CD8-positive, alpha-beta memory T cell (primary cell): Measurements from ENCODE around the gene TBC1D17. TPM values are rescaled to one million over a fixed set of nuclear protein-coding genes. Genes with fewer than 3 reads are reported as not detected.
A peak's percentile ranks its signal among the peaks of the same experiment; 100 is the strongest.

Experiments used
- CTCF ChIA-PET: fragments of 350-600 bp; sonication (Branson Sonifier 250); formaldehyde crosslinking; loops from one replicate; lab custom pipeline; 2021; ENCODE audit warnings: antibody characterized with exemption; lab: Charles Lee
- POLR2A ChIA-PET: fragments of 350-600 bp; sonication (Branson Sonifier 250); formaldehyde crosslinking; loops from one replicate; lab custom pipeline; 2021; ENCODE audit warnings: antibody characterized with exemption; lab: Charles Lee
- DNase-seq, 5 donors: peaks; one replicate each; pipeline versions ENCODE4 v3.0.0 to v3.0.0-alpha.2; 2020 to 2022; ENCODE audit warnings: mixed read lengths in 1 of 5
- H3K27ac ChIP-seq: one replicate; pipeline ENCODE4 v1.7.0; 2013; ENCODE audit warnings: low read depth, mild to moderate bottlenecking, low read length, moderate library complexity
- H3K27me3 ChIP-seq: 2 replicates; pipeline ENCODE4 v1.7.0; 2013; ENCODE audit warnings: low read length, mild to moderate bottlenecking; ENCODE audit not compliant: insufficient read depth, poor library complexity, severe bottlenecking
- H3K36me3 ChIP-seq: 2 replicates; pipeline ENCODE4 v1.7.0; 2013; ENCODE audit warnings: mild to moderate bottlenecking, low read length, moderate library complexity; ENCODE audit not compliant: insufficient read depth
- H3K4me1 ChIP-seq: 2 replicates; pipeline ENCODE4 v1.7.0; 2013; ENCODE audit warnings: mild to moderate bottlenecking, low read length, moderate library complexity; ENCODE audit not compliant: insufficient read depth
- H3K4me3 ChIP-seq: 2 replicates; pipeline ENCODE4 v1.7.0; 2013; ENCODE audit warnings: mild to moderate bottlenecking, low read length
- H3K9me3 ChIP-seq: 2 replicates; pipeline ENCODE4 v1.7.0; 2013; ENCODE audit warnings: mild to moderate bottlenecking, low read length
- H3K27ac Mint-ChIP-seq, 8 donors: one replicate each; pipeline ENCODE4 v1.8.0; 2020 to 2021; ENCODE audit warnings: mixed read lengths in 8 of 8, mild to moderate bottlenecking in 6 of 8, inconsistent platforms in 3 of 8, moderate library complexity in 3 of 8
- H3K27me3 Mint-ChIP-seq, 2 donors: one replicate each; pipeline ENCODE4 v1.8.0; 2020 to 2021; ENCODE audit warnings: mixed read lengths in 2 of 2, mild to moderate bottlenecking in 1 of 2, moderate library complexity in 1 of 2
- H3K36me3 Mint-ChIP-seq, 3 donors: one replicate each; pipeline ENCODE4 v1.8.0; 2020 to 2021; ENCODE audit warnings: mixed read lengths in 3 of 3, inconsistent platforms in 1 of 3, mild to moderate bottlenecking in 1 of 3
- H3K4me1 Mint-ChIP-seq, 3 donors: one replicate each; pipeline ENCODE4 v1.8.0; 2020 to 2021; ENCODE audit warnings: mixed read lengths in 3 of 3, inconsistent platforms in 1 of 3, mild to moderate bottlenecking in 1 of 3
- H3K4me3 Mint-ChIP-seq, 7 donors: one replicate each; pipeline ENCODE4 v1.8.0; 2020 to 2021; ENCODE audit warnings: mixed read lengths in 7 of 7, mild to moderate bottlenecking in 6 of 7, moderate library complexity in 4 of 7, inconsistent platforms in 2 of 7
- H3K9me3 Mint-ChIP-seq, 5 donors: one replicate each; pipeline ENCODE4 v1.8.0; 2020 to 2022; ENCODE audit warnings: mixed read lengths in 5 of 5, mild to moderate bottlenecking in 3 of 5, moderate library complexity in 2 of 5, inconsistent platforms in 1 of 5
- polyA plus RNA-seq: library from polyadenylated mRNA; unstranded; fragments of 300-500 nt; fragmentation: Illumina TruSeq; gene quantifications from one replicate; pipeline ENCODE4 v1.2.3, GENCODE V29; 2021
- total RNA-seq, 2 experiments: library from RNA; stranded (reverse); gene quantifications; one replicate each; pipeline ENCODE4 v1.2.3, GENCODE V29; 2021

TBC1D17 gene
- total and polyA plus RNA-seq, 3 experiments from 2014 or later: 16.8 to 33.5 (median 31.7) TPM

- no peak overlapping the region for H3K27ac ChIP-seq
- Mint-ChIP-seq H3K27ac (peak overlapping the region in 5 of 8 donors; percentile 17 to 87 (median 39)), H3K27me3 (no peaks in the 10 kb centered on the region), H3K4me1 (peaks cover 19 to 50% (median 34%) of the 10 kb centered on the region in 3 donors), H3K36me3 (peaks cover 0 to 83% (median 16%) of the 10 kb centered on the region in 3 donors), H3K4me3 (no peak overlapping the region), H3K9me3 (no peaks in the 10 kb centered on the region)
- no peaks in the 10 kb centered on the region for H3K9me3 ChIP-seq
- H3K4me1 ChIP-seq: no peaks in the 10 kb centered on the region
- no peaks in the 10 kb centered on the region for H3K27me3 ChIP-seq
- H3K36me3 ChIP-seq: peaks cover 27% of the 10 kb centered on the region
- POLR2A ChIA-PET: interaction anchor here (0.6 kb wide), 1 partner anchor 165 kb away, joined by 9 read pairs; no protein-coding TSS in a partner anchor
- CTCF ChIA-PET: interaction anchor here (1.6 kb wide), 1 partner anchor 8 kb away, joined by 4 read pairs; no protein-coding TSS in a partner anchor
- no peak overlapping the region for H3K4me3 ChIP-seq
- no peak for DNase-seq
Measured at GRCh38 chr19:49916839-49917733, 39.6 kb downstream of the TBC1D17 start.

GRCh38 chr19:49918089-49918488 is 40.6 kb downstream of the TBC1D17 start:
- POLR2A ChIA-PET: no interaction called here

GRCh38 chr19:49920624-49921363 is 43.3 kb downstream of the TBC1D17 start:
- no peaks in the 10 kb centered on the region for H3K9me3 Mint-ChIP-seq
- DNase-seq: no peak
- H3K27me3 Mint-ChIP-seq: no peaks in the 10 kb centered on the region
- CTCF ChIA-PET: no interaction called here
- H3K27ac ChIP-seq: no peak overlapping the region
- H3K27me3 ChIP-seq: no peaks in the 10 kb centered on the region
- H3K4me3 Mint-ChIP-seq: peak overlapping the region in 1 of 7 donors; percentile 37
- peaks cover 0 to 81% (median 9%) of the 10 kb centered on the region in 3 donors for H3K36me3 Mint-ChIP-seq
- H3K36me3 ChIP-seq: peaks cover 38% of the 10 kb centered on the region
- no peaks in the 10 kb centered on the region for H3K9me3 ChIP-seq
- H3K4me1 ChIP-seq: peaks cover 4% of the 10 kb centered on the region
- no peak overlapping the region for H3K4me3 ChIP-seq
- H3K27ac Mint-ChIP-seq: peak overlapping the region in 1 of 8 donors; percentile 17
- POLR2A ChIA-PET: no interaction called here
- H3K4me1 Mint-ChIP-seq: peaks cover 23 to 62% (median 29%) of the 10 kb centered on the region in 3 donors

More at GRCh38 chr19:49918089-49918488, 40.6 kb downstream of the TBC1D17 start:
- H3K4me3 ChIP-seq: no peak overlapping the region
- no peak for DNase-seq
- Mint-ChIP-seq H3K27ac (peak overlapping the region in 2 of 8 donors; percentile 43 to 46), H3K27me3 (no peaks in the 10 kb centered on the region), H3K36me3 (peaks cover 0 to 83% (median 16%) of the 10 kb centered on the region in 3 donors), H3K4me3 (no peak overlapping the region), H3K9me3 (no peaks in the 10 kb centered on the region), H3K4me1 (peaks cover 21 to 51% (median 33%) of the 10 kb centered on the region in 3 donors)
- CTCF ChIA-PET: interaction anchor here (1.6 kb wide), 1 partner anchor 9 kb away, joined by 4 read pairs; no protein-coding TSS in a partner anchor
- H3K36me3 ChIP-seq: peaks cover 27% of the 10 kb centered on the region
- no peaks in the 10 kb centered on the region for H3K4me1 ChIP-seq
- no peaks in the 10 kb centered on the region for H3K9me3 ChIP-seq
- H3K27ac ChIP-seq: no peak overlapping the region
- no peaks in the 10 kb centered on the region for H3K27me3 ChIP-seq

GRCh38 chr19:49921871-49922795 is 44.6 kb downstream of the TBC1D17 start:
- peaks cover 25 to 64% (median 30%) of the 10 kb centered on the region in 3 donors for H3K4me1 Mint-ChIP-seq
- H3K27ac Mint-ChIP-seq: peak overlapping the region in 4 of 8 donors; percentile 35 to 78 (median 66)
- H3K4me3 Mint-ChIP-seq: no peak overlapping the region
- H3K36me3 Mint-ChIP-seq: peaks cover 0 to 78% (median 10%) of the 10 kb centered on the region in 3 donors
- Histone ChIP-seq H3K27me3 (no peaks in the 10 kb centered on the region), H3K4me1 (peaks cover 9% of the 10 kb centered on the region), H3K4me3 (no peak overlapping the region), H3K36me3 (peaks cover 36% of the 10 kb centered on the region), H3K27ac (no peak overlapping the region), H3K9me3 (no peaks in the 10 kb centered on the region)
- ChIA-PET POLR2A (no interaction called here), CTCF (no interaction called here)
- DNase-seq: no peak
- no peaks in the 10 kb centered on the region for H3K9me3 Mint-ChIP-seq
- H3K27me3 Mint-ChIP-seq: no peaks in the 10 kb centered on the region

GRCh38 chr19:49923055-49924003 is 45.8 kb downstream of the TBC1D17 start:
- Histone ChIP-seq H3K9me3 (no peaks in the 10 kb centered on the region), H3K4me1 (peaks cover 18% of the 10 kb centered on the region), H3K27ac (no peak overlapping the region), H3K36me3 (peaks cover 38% of the 10 kb centered on the region), H3K27me3 (no peaks in the 10 kb centered on the region), H3K4me3 (no peak overlapping the region)
- Mint-ChIP-seq H3K9me3 (no peaks in the 10 kb centered on the region), H3K4me1 (peaks cover 33 to 69% (median 39%) of the 10 kb centered on the region in 3 donors), H3K27ac (peak overlapping the region in 2 of 8 donors; percentile 22 to 75), H3K4me3 (no peak overlapping the region), H3K27me3 (no peaks in the 10 kb centered on the region), H3K36me3 (peaks cover 0 to 75% (median 12%) of the 10 kb centered on the region in 3 donors)
- ChIA-PET POLR2A (no interaction called here), CTCF (no interaction called here)
- DNase-seq: no peak

GRCh38 chr19:49924004-49924880 is 46.7 kb downstream of the TBC1D17 start:
- H3K4me1 ChIP-seq: peaks cover 23% of the 10 kb centered on the region
- ChIA-PET CTCF (no interaction called here), POLR2A (no interaction called here)
- no peak overlapping the region for H3K27ac ChIP-seq
- no peak for DNase-seq
- peaks cover 36% of the 10 kb centered on the region for H3K36me3 ChIP-seq
- Mint-ChIP-seq H3K27ac (peak overlapping the region in 2 of 8 donors; percentile 60 to 75), H3K36me3 (peaks cover 0 to 77% (median 13%) of the 10 kb centered on the region in 3 donors), H3K27me3 (peaks cover 0 to under 1% of the 10 kb centered on the region in 2 donors), H3K4me3 (peak overlapping the region in 1 of 7 donors; percentile 74), H3K4me1 (peaks cover 36 to 70% (median 44%) of the 10 kb centered on the region in 3 donors), H3K9me3 (no peaks in the 10 kb centered on the region)
- no peak overlapping the region for H3K4me3 ChIP-seq
- H3K9me3 ChIP-seq: no peaks in the 10 kb centered on the region
- no peaks in the 10 kb centered on the region for H3K27me3 ChIP-seq
